Activated CD4-positive, CD25-positive, alpha-beta regulatory T cell treated with anti-CD3 and anti-CD28 coated beads, Interleukin-2, amount 50 U/mL, for 16 hours (primary cell): ENCODE results near the gene ASIC3.

Source experiments
- DNase-seq: peaks from one replicate; pipeline ENCODE4 v3.0.0-alpha.2; 2020; ENCODE audit warnings: low read depth, low spot score

The ASIC3 gene

DNA sequence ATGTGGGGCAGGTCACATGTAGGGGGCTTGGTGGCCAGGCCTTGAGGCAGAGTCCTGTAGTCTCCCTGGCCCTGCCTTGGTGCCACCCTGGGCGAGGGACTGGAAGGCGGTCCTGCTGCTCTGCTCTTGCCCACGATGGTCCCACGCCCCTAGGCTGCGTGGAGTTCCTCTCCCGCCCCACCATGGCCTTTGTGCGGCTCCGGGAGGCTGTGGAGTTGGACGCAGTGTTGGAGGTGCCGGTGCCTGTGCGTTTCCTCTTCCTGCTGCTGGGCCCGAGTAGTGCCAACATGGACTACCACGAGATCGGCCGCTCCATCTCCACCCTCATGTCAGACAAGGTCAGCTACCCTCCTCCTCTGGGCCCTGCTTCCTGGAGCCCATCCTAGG is 22.2 kb downstream of the ASIC3 start:
- DNase-seq, result no peak

DNA sequence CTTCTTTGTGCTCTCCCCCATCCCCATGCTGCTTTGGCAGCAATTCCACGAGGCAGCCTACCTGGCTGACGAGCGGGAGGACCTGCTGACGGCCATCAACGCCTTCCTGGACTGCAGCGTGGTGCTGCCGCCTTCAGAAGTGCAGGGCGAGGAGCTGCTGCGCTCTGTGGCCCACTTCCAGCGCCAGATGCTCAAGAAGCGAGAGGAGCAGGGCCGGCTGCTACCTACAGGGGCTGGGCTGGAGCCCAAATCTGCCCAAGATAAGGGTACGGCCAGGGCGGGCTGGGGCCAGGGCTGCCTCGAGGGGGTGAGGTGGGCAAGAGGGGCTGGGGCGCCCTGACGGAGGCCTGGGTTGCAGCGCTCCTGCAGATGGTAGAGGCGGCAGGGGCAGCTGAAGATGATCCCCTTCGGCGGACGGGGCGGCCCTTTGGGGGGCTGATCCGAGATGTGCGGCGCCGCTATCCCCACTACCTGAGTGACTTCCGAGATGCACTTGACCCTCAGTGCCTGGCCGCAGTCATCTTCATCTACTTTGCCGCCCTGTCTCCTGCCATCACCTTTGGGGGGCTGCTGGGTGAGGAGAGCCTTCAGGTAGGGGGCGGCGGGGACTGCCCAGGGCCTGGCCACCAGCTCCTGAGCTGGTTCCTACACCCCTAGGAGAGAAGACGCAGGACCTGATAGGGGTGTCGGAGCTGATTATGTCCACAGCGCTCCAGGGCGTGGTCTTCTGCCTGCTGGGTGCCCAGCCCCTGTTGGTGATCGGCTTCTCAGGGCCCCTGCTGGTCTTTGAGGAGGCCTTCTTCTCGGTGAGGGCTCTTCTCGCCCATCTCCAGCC is 22.9 kb downstream of the ASIC3 start:
- DNase-seq, result no peak

DNA sequence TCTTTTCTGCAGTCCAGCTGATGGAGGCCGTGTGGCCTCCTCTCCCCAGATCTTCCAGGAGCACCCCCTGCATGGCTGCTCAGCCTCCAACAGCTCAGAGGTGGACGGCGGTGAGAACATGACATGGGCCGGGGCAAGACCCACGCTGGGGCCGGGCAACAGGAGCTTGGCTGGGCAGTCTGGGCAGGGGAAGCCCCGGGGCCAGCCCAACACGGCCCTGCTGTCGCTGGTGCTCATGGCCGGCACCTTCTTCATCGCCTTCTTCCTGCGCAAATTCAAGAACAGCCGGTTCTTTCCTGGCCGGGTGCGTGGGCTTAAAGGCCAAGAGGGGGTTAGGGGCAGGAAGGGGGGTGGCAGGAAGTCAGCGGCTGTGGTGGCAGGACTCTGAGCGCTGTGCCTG is 25.7 kb downstream of the ASIC3 start:
- no peak for DNase-seq

DNA sequence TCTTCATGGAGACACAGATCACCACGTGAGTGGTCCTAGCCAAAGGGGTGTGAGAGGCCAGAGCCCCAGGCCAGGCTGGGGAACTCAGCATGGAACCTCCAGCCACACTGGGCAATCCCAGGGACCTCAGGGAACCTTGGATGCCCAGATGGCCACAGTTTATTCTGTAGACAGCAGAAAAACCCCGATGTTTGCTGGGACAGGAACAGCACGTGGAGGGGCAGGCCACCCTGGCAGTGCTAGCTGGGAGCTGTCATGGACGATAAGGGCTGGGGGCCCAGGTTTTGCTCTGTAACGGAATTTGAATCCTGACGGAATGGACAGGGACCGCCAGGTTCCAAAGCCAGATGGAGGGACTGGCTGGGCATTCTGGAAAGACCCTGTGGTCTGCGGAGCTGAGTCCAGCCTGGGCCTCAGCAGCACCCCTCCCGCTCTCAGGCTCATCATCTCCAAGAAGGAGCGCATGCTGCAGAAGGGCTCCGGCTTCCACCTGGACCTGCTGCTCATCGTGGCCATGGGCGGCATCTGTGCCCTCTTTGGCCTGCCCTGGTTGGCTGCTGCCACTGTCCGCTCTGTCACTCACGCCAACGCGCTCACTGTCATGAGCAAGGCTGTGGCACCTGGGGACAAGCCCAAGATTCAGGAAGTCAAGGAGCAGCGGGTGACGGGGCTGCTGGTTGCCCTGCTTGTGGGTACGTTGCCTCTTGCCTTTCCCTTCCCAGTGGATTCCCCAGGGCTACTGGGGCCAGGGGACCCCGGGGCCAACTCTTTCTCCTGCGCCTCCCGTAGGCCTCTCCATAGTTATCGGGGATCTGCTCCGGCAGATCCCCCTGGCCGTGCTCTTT is 26.7 kb downstream of the ASIC3 start:
- no peak for DNase-seq

DNA sequence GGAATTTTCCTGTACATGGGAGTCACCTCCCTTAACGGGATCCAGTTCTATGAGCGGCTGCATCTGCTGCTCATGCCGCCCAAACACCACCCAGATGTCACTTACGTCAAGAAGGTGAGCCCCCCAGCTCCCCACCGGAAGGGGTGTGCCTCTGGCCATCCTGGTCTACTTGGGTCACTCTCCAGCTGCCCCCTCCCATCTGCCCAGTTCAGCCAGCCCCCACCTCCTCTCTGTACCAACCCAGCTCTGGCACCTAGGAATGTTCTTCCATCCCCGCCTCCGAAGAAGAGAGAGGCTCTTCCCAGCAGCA is 27.3 kb downstream of the ASIC3 start:
- no peak for DNase-seq

DNA sequence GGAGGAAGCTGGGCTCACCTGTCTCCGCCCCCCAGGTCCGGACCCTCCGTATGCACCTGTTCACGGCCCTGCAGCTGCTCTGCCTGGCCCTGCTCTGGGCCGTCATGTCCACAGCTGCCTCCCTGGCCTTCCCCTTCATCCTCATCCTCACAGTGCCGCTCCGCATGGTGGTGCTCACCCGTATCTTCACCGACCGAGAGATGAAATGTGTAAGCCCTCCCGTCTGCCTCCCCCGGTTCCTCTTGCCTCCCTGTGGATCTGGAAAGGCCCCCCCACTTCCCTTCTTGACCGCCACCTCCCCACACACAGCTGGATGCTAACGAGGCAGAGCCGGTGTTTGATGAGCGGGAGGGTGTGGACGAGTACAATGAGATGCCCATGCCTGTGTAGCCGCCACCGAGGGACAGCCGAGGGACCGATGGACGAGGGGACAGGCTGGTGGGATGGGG is 27.7 kb downstream of the ASIC3 start:
- no peak for DNase-seq

DNA sequence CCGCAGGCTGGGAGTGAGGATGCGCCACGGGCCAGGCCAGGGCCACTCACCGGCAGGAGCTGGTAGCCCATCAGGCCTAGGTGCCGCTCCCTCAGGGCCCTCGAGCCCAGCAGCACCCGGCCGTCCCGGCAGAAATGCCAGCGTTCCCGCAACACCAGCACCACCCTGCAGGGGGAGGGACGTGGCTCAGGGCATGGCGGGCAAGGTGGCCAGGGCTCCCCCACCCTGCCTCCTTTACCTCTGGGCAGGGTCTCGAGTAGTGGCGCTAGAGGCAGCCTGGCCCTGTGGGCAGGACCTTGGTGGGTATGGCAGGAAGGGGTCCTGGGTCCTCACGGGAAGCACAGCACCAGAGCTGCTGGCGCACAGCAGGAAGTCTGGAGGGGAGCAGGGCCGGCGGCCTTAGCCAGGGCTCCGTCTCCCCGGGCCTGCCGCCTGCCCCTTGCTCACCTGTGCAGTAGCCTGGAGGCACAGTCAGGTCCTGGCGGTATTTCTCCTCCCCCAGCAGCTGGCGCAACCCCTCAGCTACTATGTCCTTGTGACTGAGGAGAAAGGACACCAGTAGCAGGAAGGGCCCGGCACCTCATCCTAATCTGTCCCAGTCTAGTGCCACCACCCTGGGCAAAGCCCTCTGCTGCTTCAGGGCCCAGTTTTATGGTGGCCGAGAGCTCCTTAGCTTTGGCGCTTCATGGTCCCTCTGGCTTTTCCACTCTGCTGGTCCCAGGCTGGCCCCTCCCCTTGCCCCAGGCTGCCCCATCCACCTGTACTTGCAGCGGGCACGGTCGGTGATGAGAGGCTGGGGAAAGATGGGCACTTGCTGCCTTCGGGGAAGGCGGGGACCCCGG is 28.8 kb downstream of the ASIC3 start:
- no peak for DNase-seq

DNA sequence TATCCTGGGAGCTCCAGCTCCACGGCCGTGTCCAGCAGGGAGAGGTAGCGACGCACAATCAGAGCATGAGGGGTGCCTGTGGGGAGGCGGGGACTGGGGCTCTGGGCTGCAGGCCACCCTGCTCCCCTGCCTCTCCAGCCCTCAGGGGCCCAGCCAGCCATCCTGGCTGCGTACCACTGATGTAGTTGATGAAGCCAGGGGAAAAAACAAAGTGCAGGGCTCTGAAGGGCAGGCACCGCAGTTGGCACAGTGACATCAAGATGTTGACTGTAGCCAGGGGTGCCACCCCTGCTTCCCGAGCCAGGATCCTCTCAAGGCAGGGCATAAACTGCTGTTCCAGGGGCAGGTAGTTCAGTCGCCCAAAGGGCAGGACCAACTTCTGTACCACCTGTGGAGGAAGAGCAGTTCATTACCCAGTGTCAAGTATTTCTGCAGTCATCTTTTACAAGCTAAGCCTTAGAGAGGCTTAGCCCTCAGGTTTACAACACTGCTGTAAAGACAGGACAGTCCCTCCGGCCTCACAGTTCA is 29.4 kb downstream of the ASIC3 start:
- no peak for DNase-seq

DNA sequence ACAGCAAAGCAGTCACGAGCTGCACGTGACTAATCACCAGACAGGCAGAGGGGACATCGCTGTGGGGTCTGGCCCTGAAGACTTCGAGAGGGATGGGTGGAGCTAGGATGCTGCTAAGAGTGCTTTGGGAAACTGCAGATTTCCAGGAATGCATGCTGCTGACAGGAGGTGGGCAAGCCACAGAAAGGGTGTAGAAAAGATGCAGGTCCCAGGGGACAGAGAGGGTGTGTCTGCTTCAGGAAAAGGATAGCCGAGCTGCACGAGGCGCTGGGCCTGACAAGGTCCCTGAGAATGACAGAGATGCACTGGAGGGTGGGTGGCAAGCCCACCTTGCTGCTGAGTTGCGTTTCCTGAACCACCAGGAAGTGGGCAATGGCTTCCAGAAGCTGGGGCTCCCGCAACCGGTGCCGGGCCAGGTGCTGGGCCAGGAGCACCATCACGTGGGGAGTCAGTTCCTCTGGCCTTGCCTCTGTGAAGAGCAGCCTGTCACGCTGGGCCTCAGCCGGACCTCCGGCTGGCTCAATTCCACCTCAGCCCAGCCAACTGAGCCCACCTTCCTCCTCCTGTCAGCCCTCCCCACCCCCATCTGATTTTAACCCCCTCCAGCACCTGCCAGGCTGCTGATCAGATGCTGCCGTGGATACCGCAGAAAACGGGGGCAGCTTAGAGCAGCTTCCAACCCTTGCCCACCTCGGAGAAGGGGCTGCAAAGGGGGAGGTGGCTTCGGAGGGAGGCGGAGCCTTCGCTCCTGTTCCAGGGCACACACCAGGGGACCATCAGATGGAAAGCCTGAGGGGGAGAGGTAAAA is 30.1 kb downstream of the ASIC3 start:
- DNase-seq, result no peak

DNA sequence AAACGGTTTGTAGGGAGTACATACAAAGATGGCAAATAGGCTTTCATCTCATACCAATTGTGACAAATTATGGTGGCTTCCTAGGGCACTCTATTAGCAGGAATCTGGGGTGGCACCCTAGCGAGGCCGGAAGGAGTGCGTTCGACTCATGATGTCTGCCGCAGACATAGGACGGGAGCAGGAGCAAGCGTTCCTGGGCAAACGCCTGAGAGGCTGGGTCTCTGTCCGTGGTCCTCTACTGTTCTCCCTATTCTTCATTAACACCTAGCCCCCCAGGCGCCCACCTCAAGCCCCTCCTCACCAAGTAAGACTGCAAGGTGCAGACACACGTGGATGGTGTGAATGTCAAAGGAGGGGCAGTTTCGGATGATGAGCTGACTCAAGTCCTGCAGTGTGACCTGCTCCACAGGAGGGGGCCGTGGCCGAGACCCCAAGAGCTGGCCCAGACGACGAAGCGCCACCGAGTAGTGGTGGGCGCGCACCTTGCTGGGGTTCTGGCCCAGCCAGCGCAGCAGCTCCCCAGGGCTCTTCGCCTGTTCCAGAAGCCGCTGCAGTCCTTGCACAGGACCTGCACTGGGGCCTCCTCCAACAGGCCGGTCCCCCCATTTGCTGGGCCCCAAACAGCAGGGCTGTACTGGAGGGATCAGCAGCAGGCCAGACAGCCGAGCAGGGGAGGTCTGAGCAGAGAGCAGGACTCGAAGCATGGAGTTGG is 31.0 kb downstream of the ASIC3 start:
- no peak for DNase-seq

DNA sequence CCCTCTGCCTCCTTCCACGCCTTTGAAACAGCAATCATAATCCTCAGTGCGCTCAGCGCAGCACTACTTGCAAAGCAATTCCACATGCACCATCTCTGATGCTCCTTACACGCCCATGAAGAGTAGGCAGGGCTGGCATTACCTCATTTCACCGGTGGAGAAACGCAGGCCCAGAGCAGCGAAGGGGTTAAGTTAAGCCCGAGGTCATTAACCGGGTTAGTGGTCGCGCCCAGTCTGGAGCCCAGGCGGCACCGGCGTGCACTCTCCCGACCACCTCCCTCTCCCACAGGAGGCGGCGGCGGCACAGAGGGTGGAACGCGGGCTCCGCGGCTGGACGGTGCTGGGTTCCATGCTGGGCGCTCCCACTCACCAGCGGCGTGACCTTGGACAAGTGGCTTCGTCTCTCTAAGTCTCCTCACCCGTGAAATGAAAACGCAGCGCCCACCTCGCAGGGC is 31.8 kb downstream of the ASIC3 start:
- DNase-seq, result no peak

DNA sequence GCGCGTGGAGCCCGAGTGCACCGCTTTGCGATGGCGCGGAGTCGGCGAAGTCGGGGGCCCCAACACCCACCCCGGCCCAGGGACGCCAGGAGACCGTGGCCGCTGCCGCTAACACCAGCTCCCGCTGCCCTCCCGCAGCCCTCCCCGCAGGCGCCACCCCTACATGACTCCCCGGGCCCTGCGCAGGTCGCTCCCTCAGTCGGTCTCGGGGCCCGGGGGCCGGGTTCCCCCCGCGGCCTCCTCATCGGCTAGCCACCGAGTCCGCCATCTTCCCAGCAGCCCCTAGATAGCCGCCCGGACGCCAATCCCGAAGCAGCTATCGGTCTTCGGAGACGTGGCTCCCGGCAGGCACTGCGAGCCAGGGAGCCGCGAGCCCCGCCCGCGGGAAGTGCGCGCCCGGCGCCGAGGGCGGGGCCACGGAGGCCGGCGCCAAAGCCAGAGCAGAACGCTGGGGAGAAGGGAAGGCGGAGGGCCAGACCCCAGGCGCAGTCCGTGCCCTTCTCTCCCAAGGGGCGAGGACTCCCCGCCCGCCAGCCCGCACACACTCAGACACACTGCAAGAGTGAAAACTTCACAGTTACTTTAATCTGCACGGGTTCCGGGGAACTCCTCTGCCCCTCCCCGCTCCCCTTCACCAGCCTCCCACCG is 32.3 kb downstream of the ASIC3 start, which contains the start of gene FASTK:
Gene FASTK, minus strand, starts transcription at position 288 of the 648 bp plus-strand sequence. Its CDS starts 43 bp downstream, at position 245.
- peak; percentile 79 for DNase-seq

DNA sequence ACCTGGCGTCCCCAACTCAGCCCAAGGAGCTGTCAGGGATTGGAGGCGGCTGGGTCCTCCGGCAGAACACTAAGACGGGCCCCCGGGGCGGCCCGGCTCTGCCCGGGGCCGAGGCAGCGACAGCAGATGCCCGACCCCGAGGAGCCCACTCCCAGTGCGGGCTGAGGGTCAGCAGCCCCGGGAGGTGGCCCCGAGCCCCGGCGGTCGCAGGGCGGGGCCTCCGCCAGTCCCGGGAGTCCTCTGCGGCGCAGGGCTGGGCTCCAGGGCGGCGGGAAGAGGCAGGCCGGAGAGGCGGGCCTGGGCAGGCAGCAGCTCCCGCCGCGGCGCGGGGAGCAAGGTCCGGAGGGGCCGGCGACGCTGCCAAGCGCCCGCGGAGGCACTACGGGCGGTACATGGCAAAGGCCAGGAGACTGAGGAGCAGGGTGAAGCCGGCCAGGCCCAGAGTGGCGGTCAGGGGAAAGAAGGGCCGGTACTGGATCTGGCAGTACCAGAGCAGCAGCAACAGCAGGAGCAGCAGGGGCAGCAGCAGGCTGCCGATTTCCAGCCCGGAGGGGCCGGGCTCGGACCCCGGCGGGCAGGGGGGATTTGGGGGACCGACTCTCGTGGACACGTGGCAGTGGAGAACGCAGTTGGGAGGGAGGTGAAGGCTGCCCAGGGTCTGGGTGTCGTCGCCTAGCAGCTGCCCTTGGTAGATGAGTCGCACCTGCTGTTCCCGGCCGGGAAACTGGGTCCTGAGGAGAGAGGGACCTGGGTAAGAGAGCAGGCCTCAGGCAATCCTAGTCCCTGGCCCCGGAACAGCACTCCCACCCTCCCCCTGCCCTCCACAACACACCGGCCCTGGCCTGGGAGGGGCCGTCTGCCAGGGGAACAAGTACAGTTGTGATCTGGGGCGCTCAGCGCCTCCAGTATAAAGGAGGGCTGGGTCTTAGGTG is 33.1 kb downstream of the ASIC3 start:
- no peak for DNase-seq

DNA sequence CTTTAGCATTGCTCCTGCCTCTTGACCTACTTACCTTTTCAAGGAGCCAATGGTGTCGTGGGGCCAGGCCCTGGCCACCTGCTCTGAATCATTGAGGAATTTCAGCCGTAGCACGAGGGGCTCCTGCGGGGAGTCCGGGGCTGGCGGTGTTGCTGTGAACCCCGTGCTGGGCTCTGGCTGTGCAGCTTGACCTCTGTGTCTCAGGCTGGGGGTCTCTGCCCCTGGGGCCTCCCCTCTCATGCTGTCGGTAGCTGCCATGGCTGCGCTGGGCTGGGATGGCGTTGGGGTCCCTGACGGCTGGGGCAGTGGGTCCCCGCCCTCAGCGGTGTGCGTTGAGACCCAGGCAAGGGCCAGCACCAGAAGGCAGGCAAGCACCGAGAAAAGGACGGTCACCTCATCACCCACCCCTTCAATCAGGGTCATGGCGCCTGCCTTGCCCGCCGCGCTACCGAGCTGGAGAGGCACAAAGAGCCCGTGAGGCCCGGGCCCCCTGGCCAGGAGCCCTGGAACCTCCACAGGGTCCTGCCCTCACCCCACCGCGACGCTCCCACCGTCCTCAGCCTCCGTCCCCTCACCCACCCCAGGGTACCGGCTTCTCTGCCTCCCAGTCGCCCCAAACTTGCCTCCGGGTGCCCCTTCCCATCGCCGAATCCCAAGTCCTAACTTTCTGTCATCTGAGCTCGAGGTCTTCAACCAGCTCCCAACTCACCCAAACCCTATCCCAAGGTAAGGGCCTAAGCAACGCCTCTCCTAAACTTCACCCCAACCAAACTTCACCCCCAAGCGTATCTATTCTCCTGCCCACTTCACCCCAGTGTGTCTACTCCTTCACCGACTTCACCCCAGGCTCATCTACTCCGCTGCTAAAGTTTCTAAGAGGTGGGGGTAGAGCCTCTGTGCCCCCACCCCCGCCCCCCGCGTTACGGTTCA is 34.1 kb downstream of the ASIC3 start:
- DNase-seq, result no peak

DNA sequence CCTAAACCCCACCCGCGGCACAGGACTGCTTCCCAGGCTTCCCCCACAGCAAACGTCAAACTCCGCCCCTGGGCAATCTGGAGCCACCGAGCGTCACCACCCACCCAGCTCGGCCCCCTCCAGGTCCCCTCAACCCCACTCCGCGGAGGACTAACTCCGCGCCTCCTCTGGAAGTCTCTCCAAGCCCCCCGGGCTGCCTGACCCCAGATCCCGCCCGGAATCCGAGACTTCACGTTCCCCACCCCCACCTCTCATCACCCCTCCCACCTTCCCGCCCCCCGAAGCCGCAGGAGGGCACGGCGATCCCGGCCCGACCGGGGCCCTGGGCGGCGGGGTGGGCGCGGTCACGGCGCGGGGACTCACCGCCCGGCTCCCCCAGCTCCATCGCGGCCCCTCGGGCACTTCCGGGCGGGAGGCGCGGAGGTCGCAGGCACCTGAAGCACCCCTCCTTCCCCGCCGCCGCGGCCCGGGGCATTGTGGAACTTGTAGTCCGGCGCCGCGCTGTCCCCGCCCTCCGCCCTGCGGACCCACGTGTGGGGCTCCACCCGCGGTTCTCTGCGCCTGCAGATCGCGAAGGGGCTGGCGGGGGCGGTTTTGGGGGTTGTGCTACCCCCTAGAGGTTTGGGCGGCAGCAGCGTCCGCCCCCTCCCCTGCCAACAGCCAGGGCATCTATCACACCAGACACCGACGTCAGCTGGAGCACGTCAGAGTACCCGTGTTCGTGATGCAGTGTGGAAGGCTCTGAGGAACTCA is 34.9 kb downstream of the ASIC3 start, which contains the start of gene TMUB1:
Gene TMUB1, minus strand, starts transcription at position 423 of the 753 bp plus-strand sequence. CDS start 930 bp downstream, outside the sequence.
- DNase-seq, result peak; percentile 65

DNA sequence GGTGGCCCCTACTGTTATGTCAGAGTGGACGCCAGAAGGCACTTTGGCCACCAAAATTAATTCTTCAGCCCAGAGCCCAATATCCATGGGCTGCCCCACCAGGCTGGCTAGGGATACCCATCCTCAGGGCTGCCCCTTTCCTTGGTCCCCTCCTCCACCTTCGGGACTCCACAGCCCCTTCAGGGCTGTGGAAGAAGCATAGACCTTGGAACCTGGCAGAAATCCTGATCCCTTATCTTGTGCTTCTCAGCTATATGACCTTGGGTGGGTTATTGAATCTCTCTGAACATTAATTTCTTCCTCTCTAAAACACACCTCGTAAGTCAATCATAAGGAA is 35.5 kb downstream of the ASIC3 start:
- DNase-seq, result no peak

DNA sequence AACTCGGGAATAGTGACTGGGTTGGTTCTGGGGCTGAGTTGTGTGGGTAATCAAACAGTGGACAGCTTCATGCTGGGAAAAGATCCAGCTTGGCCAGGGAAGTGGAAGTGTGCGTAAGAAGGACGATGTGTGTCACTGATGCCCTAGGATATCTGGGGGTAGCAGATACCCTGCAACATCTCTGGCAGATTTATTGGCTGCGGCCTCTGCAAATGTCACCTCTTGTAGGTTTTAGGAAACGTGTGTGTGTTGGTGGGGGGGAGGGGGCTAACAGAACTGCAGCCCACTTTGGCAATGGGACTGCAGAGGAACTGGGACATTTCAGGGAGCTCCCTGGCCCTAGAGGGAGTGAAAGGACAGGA is 37.0 kb downstream of the ASIC3 start:
- no peak for DNase-seq
